Dermis microvascular lymphatic vessel endothelial cell (primary cell): Measurements from ENCODE around the gene DHX29. TPM values are rescaled to one million over a fixed set of nuclear protein-coding genes. Genes with fewer than 3 reads are reported as not detected.

Source experiments
- DNase-seq, 2 donors: peaks; one replicate each; pipeline versions ENCODE4 v3.0.0 to v3.0.0-alpha.2; 2010; ENCODE audit warnings: low read depth in 2 of 2
- total RNA-seq: library from RNA; depleted of rRNA; stranded (reverse); fragments of >200 nt; gene quantifications from 2 replicates; pipeline ENCODE4 v1.2.1, GENCODE V29; 2014

The DHX29 gene
- total RNA-seq, 1 donor from 2014 or later, result 17.8 TPM

DNA sequence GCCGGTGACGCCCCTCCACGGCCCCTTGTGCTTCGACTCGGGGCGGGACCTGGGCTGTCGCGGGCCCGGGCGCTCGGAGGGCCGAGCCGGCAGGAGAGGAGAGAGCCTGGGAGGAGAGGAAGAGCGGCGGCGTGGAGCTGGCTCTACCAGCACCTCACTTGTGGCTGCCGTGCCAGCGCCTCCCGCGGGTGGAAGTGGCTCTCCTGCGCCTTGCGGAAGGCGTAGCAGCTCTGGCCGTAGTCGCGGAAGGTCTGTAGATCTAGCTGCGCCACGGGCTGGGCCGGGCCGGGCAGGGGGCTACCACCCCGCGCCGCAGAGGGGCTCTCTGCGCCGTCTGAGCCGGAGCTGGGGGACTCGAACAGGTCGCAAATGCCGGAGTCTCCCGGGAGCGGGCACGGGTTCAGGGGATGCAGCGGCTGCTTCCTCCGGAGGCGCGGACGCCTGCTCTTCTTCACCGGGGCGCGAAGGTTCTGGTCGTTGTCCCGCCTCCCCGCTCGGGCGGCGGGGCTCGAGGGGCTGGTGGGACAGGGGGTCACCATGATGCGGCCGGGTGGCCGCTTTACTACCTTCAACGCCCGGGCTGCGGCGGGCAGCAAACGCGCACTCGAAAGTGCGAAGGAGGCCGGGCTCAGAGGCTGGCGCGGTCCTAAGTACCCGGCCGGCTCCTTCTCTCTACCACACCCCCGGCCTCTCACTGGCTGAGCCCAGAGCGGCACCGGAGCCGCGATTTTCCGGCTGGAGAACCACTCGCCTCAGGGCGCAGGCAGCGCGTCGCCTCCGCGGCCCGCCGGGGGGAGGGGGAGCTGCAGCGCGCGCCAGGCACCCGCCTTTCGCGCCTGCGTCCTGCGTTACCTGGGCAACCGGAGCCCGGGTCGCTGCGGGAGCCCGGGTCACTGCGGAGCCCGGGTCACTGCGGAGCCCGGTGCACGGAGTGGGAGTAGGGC lies 74.2 kb downstream of the DHX29 start, which contains the start of gene CCNO:
CCNO (minus strand) TSS at position 624 of the 944 bp plus-strand sequence; CDS start at position 539, 85 bp downstream.
- DNase-seq, result peak in 1 of 2 donors; percentile 87

- DNase-seq, result peak in 1 of 2 donors; percentile 33
These were observed 75.1 kb downstream of the DHX29 start for GRCh38 chr5:55232271-55232984.

GRCh38 chr5:55231919-55232270 lies 75.6 kb downstream of the DHX29 start:
- DNase-seq, result no peak

GRCh38 chr5:55231029-55231918 lies 76.2 kb downstream of the DHX29 start:
- peak in 1 of 2 donors; percentile 43 for DNase-seq

DNA sequence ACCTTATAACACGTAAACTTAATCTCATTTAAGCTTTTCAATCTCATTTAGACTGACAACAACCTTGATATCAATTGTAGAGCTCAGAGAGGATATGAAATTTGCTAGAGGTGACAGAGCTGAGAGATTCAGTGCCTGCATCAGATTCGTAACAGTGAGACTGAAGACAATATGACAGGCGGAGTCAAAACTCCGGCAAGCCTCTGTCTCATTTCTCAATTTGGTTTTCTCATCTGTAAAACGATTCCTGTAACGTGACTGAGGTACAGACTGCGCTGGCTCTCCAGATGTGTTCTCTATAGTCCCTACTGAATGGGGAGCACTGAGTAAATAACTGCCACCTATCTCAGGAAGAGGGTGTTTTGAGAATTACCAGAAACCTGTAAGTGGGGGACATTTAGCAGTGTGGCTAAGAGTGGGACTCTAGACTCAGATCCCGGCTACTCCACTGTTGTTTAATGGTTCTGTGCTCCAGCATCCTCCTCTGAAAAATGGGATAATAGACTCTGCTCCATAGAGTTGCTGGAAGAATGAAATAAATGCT lies 77.3 kb downstream of the DHX29 start:
- DNase-seq, result no peak

DNA sequence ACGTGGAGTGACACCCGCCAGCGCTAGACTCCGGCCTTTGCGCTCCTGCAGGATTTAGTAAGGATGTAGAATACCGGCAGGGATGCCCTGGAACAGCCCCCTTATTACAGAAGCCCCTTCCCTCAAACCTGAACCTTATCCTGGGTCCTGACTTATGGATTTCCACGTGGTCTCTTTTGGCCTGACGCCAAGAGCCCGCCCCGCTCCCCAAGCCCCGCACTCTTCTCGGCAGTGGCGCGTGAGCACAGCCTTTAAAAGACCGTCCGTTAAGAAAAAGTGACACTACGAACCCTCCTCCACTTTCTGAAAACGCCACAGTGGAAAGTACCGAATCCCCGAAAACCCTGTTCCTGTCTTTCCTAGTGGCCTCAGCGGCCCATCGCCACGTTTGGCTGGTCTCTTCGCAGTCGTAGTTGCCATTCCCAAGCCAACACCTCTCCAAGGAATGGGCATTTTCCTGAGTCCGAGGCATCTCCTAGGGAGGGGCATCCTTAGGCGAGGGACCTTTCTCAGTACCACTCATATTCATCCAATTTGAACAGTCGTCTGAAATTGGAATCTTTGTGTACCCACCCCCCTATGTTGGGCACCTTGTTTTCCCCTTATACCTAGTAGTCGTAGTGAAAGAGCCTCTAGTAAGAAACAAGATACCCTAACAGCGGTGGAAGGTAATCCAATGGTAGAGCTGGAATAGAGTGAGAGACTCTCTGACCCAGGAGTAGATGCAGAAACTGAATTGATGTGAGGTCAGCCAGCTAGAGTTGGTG lies 79.6 kb downstream of the DHX29 start:
- DNase-seq, result no peak

GRCh38 chr5:55226934-55227663 lies 80.4 kb downstream of the DHX29 start, which contains the start of gene MCIDAS:
MCIDAS (minus strand) TSS chr5:55227315; CDS start chr5:55227138, 177 bp downstream.
- DNase-seq, result peak in 1 of 2 donors; percentile 58

- DNase-seq, result peak in 1 of 2 donors; percentile 51
These were observed 81.2 kb downstream of the DHX29 start for GRCh38 chr5:55226027-55226933.

GRCh38 chr5:55225346-55225745 lies 82.1 kb downstream of the DHX29 start:
- no peak for DNase-seq

GRCh38 chr5:55223812-55224240 lies 83.7 kb downstream of the DHX29 start:
- no peak for DNase-seq

- peak in 1 of 2 donors; percentile 11 for DNase-seq
These were observed 84.3 kb downstream of the DHX29 start for GRCh38 chr5:55222985-55223811.

GRCh38 chr5:55222092-55222984 lies 85.2 kb downstream of the DHX29 start:
- no peak for DNase-seq

DNA sequence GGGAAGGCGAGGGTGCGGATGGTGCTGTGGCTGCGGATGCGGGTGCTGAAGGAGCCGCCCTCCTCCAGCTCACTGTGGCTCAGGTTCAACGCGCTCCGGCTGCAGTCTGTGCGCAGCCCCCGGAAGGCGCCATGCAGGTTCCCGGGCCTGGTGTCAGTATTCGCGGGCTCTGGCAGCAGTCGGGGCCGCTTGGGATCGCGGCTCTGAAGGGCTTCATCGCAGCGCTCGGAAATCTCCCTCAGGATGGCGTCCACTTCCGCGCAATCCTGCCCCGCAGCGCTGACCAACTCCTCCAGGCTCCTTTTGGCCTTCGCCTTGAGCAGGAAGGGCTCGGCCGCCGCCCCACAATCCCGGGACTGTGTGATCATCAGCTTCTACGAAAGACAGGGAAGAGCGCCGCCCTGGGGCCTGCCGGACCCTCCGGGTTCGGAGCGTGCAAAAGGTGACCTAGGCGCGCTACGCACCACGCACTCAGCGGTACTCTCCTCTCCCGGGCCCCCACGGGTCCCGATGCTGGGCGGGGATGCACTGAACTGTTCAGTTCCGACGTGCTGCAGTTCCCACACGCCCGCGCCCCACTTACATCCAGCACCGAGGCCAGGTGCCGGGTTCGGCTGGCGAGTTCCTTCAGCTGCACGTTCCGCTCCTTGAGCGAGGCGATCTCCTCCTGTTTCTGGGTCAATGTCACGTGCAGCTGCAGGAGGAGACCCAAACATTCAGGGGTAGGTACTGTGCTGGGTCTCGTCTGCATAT lies 86.9 kb downstream of the DHX29 start:
- peak in 1 of 2 donors; percentile 24 for DNase-seq

DNA sequence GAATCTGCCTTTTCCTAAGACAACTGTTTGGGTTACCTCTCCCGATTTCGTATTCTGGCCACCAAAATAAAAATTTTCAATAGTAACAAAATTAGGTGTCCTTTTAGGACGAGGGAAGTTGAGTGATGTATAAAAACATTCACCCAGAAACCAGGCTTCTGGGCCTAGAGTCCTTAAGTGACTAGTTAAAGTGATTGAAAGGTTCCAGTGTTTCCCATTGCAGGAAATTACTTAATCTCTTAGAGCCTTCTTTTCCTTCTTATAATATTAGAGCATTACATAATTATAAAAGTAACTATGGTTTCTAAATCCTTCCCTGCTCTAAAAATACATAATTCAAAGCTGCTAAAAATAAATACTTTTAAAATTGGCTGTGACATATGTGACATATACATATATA lies 87.7 kb downstream of the DHX29 start:
- no peak for DNase-seq

DNA sequence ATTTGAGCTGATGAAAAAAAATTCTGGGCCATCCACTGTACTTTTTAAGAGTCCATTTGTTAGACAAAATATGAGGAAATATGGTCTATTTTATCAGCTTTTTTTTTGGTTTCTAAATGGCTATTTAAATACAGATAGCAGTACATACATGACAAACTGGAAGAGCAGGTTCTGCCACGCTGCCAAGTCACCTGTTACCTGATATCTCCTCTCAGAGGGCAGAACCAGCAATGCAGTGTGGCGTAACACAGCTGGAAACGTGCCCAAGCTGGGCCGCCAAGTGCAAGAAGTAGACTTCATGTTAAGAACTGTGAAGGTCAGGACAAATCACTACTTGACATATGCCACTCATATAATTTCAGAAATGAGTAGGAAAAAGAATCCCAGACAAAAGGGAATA lies 88.5 kb downstream of the DHX29 start:
- DNase-seq, result no peak
